GM21619 (cell line): ENCODE measurements around the gene MRPL49.
"Not testable (repeated sequence)": the region's sequence is repeated elsewhere in the genome, so short reads cannot be mapped to it uniquely, and the experiment has no call there.

Experiments used
- ATAC-seq: cut with Tn5 transposase; IDR thresholded peaks from one replicate; pipeline ENCODE4 v1.9.1; 2021; ENCODE audit not compliant: unreplicated experiment

Gene MRPL49

GRCh38 chr11:65160643-65161042, 38.5 kb downstream of the MRPL49 start:
- no peak for ATAC-seq

- no peak for ATAC-seq
Observed at GRCh38 chr11:65163684-65164083, 41.6 kb downstream of the MRPL49 start.

- no peak for ATAC-seq
Observed at GRCh38 chr11:65165410-65166317, 43.5 kb downstream of the MRPL49 start.

GRCh38 chr11:65166893-65167292, 44.8 kb downstream of the MRPL49 start:
- no peak for ATAC-seq

GRCh38 chr11:65167656-65168055, 45.5 kb downstream of the MRPL49 start:
- ATAC-seq = no peak

GRCh38 chr11:65169164-65169641, 47.1 kb downstream of the MRPL49 start:
- ATAC-seq = no peak

GRCh38 chr11:65170058-65170534, 48.0 kb downstream of the MRPL49 start, which contains the start of gene SPDYC:
SPDYC (plus strand) TSS chr11:65170233; CDS start chr11:65171358, 1,125 bp downstream.
- ATAC-seq = no peak

- no peak for ATAC-seq
Observed at GRCh38 chr11:65172600-65172999, 50.5 kb downstream of the MRPL49 start.

- ATAC-seq = not testable (repeated sequence)
Observed at GRCh38 chr11:65174571-65175010, 52.5 kb downstream of the MRPL49 start.
